Activated CD4-positive, alpha-beta T cell treated with anti-CD3 and anti-CD28 coated beads, Interleukin-2, amount 50 U/mL, for 1 hour (primary cell): ENCODE results near the gene DHX57.

Experiments
- DNase-seq: peaks from one replicate; pipeline ENCODE4 v3.0.0-alpha.2; 2020

DHX57 gene

DNA sequence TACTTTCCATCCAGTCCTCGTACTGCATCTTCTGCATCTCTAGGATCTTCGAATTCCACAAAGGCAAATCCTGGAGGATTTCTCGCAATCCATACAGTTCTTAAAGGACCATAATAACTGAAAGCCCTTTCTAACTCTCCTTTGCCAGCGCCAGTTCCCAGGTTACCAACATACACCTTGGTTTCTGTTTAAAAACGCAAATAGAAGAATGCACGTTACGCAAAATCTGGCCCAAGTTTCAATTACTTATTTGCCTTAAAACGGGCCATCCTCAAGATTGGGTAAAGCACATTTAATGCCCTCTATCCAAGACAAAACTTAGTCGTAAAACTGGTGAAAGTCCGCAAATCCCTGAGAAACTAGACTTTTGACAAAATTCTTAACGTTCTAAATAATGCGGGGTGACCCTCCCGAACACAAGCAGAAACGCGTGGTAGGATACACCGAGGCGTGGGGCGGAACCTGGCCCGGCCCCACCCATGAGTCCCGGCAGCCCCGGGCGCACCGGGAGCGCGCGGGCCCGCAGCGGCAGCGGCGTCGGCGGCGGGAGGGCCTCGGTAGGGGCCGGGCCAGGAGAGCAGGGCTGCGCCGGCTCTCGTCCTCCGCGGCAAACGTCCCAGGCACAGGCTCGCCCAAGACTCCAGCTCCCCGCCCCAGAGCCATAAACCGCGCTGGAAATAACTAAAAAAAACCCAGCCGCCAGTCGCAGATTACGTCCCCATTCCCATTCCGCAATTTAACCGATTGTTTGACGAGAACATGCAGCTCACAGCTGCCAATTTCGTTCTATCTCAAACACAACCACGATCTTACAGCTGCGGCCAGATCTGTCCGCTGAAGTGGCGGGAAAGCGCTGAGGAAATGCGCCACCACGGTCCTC, 125.5 kb downstream of the DHX57 start:
- peak; percentile 46 for DNase-seq

DNA sequence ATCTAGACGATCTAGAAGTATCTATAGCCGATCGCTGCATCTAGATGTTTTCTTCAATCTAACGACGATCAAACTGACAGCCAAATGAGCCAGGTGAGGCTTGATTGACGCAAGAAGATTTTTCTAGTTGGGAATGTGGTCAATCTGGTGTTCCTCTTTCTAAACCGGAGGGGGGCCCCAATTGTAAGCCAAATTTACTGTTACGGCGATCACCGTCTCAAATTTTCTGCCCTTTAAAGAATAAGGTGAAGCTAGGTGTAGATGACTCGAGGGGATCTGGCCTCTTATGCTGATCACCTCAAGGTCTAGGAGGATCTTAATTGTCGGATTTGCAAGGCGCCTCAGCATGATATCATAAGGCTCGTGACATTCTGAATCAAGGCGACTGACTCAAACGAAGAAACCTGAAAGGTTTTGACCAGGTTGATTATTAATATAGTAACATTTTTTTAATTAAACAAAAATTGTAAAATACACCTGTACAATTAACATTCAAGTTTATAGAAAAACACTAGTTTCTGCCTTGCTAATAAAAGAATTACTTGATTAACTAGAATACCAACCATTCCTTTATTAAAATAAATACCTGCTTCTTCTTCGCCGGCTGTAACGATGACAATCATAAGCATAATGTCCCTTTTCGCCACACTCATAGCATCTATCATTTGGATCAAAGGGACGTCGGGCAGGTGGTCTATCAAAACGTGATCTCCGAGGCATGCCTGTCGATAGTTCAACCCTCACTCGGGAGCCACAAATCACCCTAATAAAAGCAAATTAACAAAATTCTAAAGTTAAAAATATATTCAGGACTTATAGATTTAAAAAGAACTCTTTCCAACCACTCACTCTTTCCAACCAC, 126.6 kb downstream of the DHX57 start:
- DNase-seq, result no peak

DNA sequence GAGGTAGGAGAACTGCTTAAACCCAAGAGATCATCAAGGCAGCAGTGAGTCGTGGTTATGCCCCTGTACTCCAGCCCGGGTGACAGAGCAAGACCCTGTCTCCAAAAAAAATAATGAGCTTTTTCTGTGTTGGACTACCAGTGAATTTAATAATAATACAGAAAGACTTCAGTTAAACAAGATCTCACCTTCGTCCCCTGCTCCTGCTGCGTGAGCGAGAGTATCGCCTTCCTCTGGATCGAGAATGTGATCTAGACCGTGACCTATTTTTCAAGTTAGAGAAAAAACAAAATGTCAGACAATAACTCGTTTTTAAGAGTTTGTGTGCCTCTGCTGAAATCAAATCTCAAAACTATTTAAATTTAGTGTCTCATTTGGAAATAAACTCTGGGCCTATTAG, 127.3 kb downstream of the DHX57 start:
- no peak for DNase-seq

DNA sequence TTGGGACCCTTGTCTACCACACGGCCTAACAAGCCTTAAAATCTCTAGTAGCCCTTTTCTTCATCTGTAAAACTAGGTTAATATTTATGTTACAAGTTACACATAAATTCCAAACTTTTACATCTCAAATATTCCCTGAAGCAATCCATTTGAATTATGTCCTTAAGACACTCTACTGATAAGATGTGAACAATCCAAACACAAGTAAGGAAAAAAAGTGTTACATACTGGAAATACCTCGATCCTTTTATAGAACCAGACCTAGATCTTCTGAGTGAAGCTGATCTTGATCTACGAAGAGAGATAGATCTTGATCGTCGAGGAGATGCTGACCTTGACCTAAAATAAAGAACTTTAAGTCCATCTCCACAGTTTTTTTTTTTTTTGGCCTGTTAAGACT, 127.9 kb downstream of the DHX57 start:
- DNase-seq, result no peak
